Neutrophil (primary cell): ENCODE results near the gene MDK.

Experiments
- H3K27ac ChIP-seq: fragments of 200-600 bp; sonication (generic); 2 replicates; pipeline ENCODE4 v1.5.1; 2016; ENCODE audit warnings: mild to moderate bottlenecking, moderate library complexity
- H3K27me3 ChIP-seq: fragments of 200-600 bp; sonication (generic); 2 replicates; pipeline ENCODE4 v1.6.0; 2016; ENCODE audit warnings: mild to moderate bottlenecking
- H3K36me3 ChIP-seq: fragments of 200-600 bp; sonication (generic); 2 replicates; pipeline ENCODE4 v1.5.1; 2017
- H3K4me1 ChIP-seq, 2 experiments: fragments of 200-600 bp in 1 of 2; sonication (generic) in 1 of 2; 1 replicate in 1 of 2; 2 replicates in 1 of 2; pipeline versions ENCODE4 v1.5.1 to v1.6.1; 2013 to 2016; ENCODE audit warnings: low read depth in 1 of 2, low read length in 1 of 2, mild to moderate bottlenecking in 1 of 2, moderate library complexity in 1 of 2; ENCODE audit not compliant: control insufficient read depth in 1 of 2, insufficient read depth in 1 of 2
- H3K4me3 ChIP-seq, 2 experiments: fragments of 200-600 bp in 1 of 2; sonication (generic) in 1 of 2; 1 replicate in 1 of 2; 2 replicates in 1 of 2; pipeline ENCODE4 v1.5.1; 2013 to 2016; ENCODE audit warnings: low read depth in 1 of 2, low read length in 1 of 2, mild to moderate bottlenecking in 1 of 2, moderate library complexity in 1 of 2
- H3K9me3 ChIP-seq: fragments of 200-600 bp; sonication (generic); 2 replicates; pipeline ENCODE4 v1.5.1; 2016
- TF ChIP-seq, protein P1 (sequence below): fragments of 200-600 bp; sonication (generic); IDR thresholded peaks from 2 replicates; pipeline ENCODE4 v1.5.1; 2016; ENCODE audit warnings: antibody characterized with exemption

Gene MDK

DNA sequence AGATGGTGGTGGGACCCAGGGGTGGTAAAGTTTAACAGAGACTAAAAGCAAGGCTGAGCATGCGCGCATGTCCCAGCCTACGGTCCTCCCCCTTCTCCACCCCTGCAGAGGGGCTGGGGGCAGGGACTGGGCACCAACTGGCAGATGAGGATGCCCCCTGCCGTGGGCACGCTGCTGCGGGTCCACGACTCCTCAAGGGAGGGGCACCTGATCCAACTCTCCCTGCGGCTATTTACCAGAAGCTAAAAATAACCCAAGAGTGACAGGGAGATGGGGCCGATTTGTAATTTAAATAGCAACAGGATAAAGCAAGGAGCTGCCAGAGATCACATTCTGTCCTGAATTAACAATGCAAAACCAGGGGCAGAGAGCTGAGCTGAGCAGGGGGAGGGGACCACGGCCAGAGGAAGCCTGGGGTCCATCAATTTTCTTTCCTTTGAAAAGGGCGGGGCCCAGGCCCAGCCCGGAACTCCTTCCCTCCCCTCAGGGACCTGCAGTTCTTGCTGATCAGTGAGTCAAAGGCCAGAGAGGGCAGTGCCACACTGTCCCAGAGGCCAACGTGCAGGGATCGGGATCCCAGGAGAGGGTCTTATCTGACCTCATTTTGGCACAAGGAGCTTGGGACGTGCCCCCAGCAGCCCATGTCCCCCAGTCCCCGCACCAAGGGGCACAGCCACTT, 42.3 kb upstream of the MDK start:
- H3K4me3 ChIP-seq, result peak overlapping the region in 1 of 2 experiments; percentile 20
- TF ChIP-seq, protein P1, sequence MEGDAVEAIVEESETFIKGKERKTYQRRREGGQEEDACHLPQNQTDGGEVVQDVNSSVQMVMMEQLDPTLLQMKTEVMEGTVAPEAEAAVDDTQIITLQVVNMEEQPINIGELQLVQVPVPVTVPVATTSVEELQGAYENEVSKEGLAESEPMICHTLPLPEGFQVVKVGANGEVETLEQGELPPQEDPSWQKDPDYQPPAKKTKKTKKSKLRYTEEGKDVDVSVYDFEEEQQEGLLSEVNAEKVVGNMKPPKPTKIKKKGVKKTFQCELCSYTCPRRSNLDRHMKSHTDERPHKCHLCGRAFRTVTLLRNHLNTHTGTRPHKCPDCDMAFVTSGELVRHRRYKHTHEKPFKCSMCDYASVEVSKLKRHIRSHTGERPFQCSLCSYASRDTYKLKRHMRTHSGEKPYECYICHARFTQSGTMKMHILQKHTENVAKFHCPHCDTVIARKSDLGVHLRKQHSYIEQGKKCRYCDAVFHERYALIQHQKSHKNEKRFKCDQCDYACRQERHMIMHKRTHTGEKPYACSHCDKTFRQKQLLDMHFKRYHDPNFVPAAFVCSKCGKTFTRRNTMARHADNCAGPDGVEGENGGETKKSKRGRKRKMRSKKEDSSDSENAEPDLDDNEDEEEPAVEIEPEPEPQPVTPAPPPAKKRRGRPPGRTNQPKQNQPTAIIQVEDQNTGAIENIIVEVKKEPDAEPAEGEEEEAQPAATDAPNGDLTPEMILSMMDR, result no peak
- no peaks in the 10 kb centered on the region for H3K36me3 ChIP-seq
- peak overlapping the region; percentile 52 for H3K27ac ChIP-seq
- H3K4me1 ChIP-seq, result peaks cover 99 to 100% of the 10 kb centered on the region in 2 experiments
- H3K9me3 ChIP-seq, result no peaks in the 10 kb centered on the region
- H3K27me3 ChIP-seq, result peaks cover 1% of the 10 kb centered on the region

DNA sequence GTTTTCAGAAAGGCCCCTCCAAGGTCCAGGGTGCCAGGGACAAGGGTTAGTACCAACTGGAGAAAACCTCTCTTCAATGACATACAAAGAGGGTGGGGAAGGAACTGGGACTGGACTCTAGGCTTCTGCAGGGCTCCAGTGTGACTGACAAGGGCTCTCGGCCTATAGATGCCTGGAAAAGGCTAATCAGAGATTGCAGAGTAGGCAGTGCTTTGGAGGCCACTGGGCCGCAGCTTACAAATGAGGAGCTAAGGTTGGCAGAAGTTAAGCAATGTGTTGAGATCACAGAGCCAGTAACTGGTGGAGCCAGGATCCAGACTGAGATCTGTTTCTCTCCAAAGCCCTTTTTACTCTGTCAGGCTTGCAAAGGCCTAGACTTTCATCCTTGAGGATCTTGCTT, 41.7 kb upstream of the MDK start:
- H3K27ac ChIP-seq, result peak overlapping the region; percentile 52
- TF ChIP-seq, protein P1, result no peak
- no peaks in the 10 kb centered on the region for H3K9me3 ChIP-seq
- peaks cover 99 to 100% of the 10 kb centered on the region in 2 experiments for H3K4me1 ChIP-seq
- H3K27me3 ChIP-seq, result no peaks in the 10 kb centered on the region
- H3K4me3 ChIP-seq, result no peak overlapping the region
- H3K36me3 ChIP-seq, result no peaks in the 10 kb centered on the region

DNA sequence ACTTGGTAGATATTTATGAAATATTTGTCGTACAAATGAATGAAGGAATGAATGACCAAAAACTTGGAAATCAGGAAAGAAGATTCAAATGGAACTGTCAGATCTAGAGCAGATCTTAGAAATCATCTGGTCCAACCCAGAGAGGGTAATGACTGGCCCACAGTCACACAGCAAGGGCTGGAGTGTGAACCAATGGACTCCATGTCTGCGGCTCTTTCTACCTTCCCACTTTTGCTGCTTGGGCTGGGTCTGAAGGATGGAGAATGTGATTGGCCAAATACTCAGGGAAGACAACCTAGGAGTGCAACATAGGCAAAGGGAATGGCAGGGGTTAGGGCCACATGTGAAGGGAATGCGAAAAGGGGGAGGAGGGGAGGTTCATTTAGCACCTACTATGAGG, 40.0 kb upstream of the MDK start:
- peak overlapping the region; percentile 94 for H3K27ac ChIP-seq
- H3K27me3 ChIP-seq, result no peaks in the 10 kb centered on the region
- peak overlapping the region in 1 of 2 experiments; percentile 13 for H3K4me3 ChIP-seq
- no peaks in the 10 kb centered on the region for H3K9me3 ChIP-seq
- H3K4me1 ChIP-seq, result peaks cover 98 to 99% of the 10 kb centered on the region in 2 experiments
- TF ChIP-seq, protein P1, result no peak
- H3K36me3 ChIP-seq, result no peaks in the 10 kb centered on the region

DNA sequence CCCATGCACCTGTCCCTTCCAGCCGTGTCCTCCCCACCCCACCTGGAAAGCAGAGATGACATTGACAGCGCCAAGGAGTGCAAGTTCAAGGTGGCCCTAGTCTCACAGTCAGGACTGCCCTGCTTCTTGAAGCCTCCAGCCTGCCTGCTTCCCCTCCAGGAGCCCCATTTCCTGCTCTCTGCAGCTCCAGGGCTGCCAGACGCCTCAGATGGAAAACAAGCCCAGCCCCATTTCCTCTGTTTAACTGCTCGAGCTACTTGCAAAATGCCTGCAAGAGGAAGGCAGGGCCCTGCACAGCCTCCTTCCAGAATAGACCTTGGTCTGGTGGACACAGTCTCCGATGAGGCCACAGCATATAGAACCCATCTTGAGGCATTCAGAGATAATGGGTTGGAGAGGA, 39.2 kb upstream of the MDK start:
- peak overlapping the region; percentile 94 for H3K27ac ChIP-seq
- H3K9me3 ChIP-seq, result no peaks in the 10 kb centered on the region
- H3K4me3 ChIP-seq, result peak overlapping the region in 1 of 2 experiments; percentile 13
- peaks cover 97% of the 10 kb centered on the region in 2 experiments for H3K4me1 ChIP-seq
- H3K36me3 ChIP-seq, result no peaks in the 10 kb centered on the region
- no peaks in the 10 kb centered on the region for H3K27me3 ChIP-seq
- TF ChIP-seq, protein P1, result no peak

DNA sequence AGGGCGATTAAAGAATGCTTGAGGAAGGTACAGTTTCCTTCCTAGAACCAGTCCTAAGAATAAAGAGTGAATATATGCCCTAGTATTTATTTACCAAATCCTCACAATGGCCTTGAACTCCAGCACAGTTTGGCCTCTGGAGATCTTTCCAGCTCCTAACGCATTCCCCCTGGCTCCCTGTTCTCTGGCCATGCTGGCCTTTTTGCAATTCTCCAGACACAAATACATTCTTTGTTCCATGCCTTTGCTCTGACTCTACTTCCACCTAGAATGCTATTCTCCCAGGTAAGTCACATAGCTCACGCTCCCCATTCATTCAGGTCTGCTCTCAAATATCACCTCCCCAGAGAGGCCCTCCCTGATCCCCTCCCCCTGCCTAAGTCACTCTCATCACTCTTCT, 37.9 kb upstream of the MDK start:
- Histone ChIP-seq H3K9me3 (no peaks in the 10 kb centered on the region), H3K36me3 (peaks cover 7% of the 10 kb centered on the region), H3K27me3 (no peaks in the 10 kb centered on the region), H3K27ac (peak overlapping the region; percentile 94), H3K4me1 (peaks cover 93 to 94% of the 10 kb centered on the region in 2 experiments), H3K4me3 (no peak overlapping the region)
- TF ChIP-seq, protein P1, result no peak
